GM19467 (cell line): ENCODE data around the gene LRRC75A.
"Not testable (repeated sequence)": the region's sequence is repeated elsewhere in the genome, so short reads cannot be mapped to it uniquely, and the experiment has no call there.

Experiments used
- ATAC-seq: cut with Tn5 transposase; IDR thresholded peaks from one replicate; pipeline ENCODE4 v1.9.1; 2021; ENCODE audit warnings: mild to moderate bottlenecking, moderate library complexity; ENCODE audit not compliant: unreplicated experiment

LRRC75A gene

DNA sequence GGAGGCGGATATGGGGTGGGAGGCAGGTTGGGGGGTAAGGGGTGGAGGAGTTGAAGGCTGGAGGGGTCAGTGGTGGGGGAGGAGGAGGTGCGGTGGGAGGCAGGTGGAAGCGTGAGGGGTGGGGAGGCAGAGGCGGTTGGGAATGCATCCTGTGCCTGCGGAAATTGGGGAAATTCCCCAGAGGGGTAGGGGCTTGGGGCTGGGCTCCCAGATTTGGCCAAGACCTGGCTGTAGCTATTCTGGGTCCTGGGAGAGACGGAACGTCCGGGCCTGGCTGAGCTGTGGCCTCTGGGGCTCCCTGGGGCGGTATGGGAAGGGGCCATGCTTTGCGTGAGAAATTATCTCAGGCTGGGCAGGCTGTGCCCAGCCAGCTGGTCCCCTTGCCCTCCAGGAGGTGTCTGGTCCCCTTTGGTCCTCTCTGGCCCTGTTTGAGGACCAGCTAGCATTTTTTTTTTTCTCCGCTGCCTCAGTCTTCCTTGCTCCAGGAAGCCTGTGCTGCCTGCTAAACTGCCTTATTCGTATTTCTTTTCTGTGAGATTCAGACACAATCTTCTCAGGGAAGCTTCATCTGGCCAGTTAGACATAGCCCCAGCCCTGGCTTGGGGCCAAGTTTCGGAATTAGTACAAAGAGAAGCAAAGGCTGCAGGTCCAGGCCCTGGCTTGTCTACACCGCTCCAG is 83.9 kb downstream of the LRRC75A start:
- peak; percentile 81 for ATAC-seq

DNA sequence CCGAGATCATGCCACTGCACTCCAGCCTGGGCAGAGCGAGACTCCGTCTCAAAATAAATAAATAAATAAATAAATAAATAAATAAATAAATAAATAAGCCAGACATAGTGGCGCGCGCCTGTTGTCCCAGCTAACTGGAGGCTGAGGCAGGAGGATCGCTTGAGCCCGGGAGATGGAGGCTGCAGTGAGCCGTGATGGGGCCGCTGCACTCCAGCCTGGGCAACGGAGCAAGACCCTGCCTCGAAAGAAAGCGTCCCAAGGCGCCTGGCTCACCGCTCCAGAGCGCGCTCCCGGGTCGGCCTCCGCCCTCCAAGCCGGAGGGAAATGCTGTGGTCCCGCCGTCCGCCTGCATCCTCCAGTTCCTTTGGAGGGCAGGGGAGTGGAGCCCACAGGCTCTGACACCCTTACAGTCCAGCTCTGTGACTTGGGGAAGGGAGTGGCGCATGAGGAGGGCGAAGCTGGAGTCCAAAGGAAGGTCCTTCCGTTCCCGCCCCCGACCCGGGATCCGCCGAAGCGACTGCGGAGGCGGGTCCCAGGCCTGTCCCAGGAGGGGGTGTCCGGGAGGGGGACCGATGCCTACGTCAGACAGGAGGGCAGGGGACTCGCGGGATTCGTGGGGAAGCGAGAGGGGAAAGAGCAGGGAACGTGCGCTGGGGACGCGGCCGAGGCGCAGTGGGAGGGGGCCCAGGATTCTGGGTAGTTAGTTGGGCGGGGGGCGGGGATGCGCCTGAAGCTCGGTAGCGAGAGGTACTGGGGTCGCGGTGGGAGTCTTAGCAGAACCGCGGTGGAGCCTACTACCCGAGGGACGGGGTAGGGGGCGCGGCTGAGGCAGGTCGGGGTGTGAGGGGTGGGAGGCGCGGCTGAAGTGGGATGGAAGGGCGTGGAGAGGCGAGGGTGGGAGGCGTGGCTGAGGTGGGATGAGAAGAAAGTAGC is 85.0 kb downstream of the LRRC75A start:
- no peak for ATAC-seq

DNA sequence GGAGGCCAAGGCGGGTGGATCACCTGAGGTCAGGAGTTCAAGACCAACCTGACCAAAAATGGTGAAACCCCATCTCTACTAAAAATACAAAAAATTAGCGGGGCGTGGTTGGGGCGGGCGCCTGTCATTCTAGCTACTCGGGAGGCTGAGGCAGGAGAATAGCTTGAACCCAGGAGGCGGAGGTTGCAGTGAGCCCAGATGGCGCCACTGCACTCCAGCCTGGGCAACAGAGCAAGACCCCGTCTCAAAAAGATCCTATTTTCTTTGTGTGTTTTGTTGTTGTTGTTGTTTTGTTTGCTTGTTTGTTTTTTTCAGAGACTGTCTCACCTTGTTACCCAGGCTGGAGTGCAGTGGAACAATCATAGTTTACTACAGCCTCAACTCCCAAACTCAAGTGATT is 88.1 kb downstream of the LRRC75A start:
- ATAC-seq = not testable (repeated sequence)

DNA sequence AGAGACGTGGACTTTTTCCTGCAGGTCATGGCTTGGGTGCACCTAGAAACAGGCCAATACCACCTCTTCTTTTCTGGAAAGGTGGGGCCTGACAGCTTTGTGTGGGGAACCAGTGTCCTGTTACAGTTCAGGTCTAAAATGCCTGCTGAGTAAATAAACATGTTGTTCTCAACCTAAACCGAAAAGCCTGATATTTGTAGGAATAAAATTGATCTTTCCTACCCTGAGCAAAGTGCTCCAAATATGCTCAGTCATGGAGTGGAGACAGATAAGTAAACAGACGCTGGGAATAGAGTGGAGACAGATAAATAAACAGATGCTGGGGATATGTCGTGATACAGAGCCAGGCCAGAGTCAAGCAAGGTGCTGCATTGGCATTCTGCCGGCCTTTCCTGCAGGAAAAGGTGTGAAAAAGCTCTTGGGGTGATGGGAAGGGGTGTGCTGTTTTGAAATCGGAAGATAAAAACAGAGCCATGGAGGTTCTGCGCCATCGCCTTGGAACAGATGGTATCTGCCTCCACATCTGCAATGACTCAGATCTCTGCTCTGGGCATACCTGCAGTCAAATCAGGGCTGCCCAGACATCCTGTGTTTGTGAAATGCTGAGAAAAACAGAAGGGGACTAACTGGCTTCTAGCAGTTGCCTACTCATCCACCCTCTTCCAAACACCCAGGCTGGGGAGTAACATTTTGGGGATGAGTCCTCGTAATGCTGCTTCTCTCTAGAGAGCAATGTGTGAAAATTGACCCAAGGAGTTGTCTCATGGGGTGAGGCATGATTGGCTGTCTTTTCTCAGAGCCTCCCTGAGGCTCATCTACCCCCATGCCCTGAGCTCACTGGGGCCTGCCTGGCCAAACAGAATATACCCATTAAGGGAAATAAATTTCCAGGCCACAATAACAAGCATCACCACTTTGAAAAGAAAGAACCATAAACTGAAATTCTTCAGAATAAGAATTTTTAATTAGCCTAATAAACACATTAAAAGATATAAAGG is 93.4 kb downstream of the LRRC75A start:
- peak; percentile 56 for ATAC-seq

DNA sequence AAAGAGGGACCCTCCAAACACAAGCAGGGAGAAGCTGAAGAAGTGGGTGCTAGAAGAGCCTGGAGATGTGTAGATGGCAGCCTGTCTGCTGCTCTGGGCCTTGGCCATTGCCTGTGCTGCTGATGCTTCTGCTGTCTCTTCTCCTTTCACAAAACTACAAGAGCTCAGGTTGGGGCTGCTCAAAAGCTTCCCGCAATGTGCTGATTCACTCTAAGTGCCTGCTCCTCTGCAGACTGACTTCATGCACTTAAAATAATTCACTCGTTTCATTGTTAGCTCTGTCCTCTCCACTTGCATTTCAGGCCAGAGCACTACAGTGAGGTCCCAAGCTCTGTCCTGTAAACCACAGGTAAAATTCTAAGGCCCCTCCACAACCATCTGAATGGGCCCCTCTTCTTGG is 95.3 kb downstream of the LRRC75A start:
- not testable (repeated sequence) for ATAC-seq

DNA sequence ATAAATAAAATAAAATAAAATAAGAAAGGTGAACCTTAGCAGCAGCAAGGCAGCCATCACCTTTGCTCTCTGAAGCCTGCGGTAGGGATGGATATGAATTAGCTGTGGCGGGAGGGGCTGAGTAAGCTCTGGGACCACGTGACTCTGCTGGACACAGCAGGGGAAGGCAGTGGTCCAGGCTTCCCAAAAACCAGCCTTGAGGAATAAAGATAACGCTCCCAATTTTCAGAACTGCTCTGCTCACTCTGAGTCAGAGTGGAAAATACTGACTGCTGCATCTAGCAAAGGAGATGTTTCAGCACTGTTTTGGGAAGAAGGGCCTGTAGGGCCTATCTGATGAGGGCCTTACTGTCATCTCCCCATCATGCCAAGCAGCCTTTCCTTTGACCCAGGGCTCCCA is 96.1 kb downstream of the LRRC75A start:
- not testable (repeated sequence) for ATAC-seq

DNA sequence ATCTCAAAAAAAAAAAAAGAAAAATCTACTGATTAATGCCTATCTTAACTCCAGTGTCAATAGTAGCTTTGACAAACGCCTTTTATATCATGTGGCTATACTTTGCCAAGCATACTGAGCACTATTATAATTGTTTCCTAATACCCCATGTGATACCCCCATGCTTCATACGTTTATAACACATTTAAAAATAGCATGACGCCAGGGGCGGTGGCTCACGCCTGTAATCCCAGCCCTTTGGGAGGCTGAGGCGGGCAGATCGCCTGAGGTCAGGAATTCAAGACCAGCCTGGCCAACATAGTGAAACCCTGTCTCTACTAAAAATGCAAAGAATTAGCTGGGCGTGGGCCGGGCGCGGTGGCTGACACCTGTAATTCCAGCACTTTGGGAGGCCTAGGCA is 99.5 kb downstream of the LRRC75A start:
- not testable (repeated sequence) for ATAC-seq
